Measurements from ENCODE around the gene YPEL5. TPM values are rescaled to one million over a fixed set of nuclear protein-coding genes. Genes with fewer than 3 reads are reported as not detected.

YPEL5 gene
- total RNA-seq, 1 donor from 2014 or later, result 83.5 TPM

DNA sequence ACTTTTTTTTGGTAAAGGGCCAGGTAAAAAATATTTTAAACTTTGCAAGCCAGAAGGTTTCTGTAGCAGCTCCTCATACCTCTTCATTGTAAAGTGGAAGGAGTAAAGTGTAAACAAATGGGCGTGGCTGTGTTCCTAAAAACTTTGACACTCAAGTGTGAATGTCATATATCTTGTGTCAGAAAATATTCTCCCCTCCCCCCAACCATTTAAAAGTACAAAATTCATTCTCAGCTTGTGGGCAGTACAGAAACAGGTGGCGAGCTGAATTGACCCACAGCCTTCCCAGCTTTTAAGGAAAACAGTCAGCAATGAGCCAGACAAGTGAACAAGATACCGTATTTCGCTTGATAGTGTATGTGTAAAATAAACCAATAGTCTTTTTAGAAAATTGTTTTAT lies 4.0 kb downstream of the YPEL5 start:
- H3K36me3 ChIP-seq, result peaks cover 0 to 5% of the 10 kb centered on the region in 2 donors
- H3K9me3 ChIP-seq, result no peaks in the 10 kb centered on the region
- peaks cover 66% of the 10 kb centered on the region for H3K4me1 ChIP-seq
- TF ChIP-seq, protein P1, sequence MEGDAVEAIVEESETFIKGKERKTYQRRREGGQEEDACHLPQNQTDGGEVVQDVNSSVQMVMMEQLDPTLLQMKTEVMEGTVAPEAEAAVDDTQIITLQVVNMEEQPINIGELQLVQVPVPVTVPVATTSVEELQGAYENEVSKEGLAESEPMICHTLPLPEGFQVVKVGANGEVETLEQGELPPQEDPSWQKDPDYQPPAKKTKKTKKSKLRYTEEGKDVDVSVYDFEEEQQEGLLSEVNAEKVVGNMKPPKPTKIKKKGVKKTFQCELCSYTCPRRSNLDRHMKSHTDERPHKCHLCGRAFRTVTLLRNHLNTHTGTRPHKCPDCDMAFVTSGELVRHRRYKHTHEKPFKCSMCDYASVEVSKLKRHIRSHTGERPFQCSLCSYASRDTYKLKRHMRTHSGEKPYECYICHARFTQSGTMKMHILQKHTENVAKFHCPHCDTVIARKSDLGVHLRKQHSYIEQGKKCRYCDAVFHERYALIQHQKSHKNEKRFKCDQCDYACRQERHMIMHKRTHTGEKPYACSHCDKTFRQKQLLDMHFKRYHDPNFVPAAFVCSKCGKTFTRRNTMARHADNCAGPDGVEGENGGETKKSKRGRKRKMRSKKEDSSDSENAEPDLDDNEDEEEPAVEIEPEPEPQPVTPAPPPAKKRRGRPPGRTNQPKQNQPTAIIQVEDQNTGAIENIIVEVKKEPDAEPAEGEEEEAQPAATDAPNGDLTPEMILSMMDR (IDR thresholded peaks at IDR 0.05), result no peak
- TF ChIP-seq POLR2AphosphoS5 (IDR thresholded peaks at IDR 0.05; ENCODE audit: insufficient read depth in 1 of 2, low read depth in 1 of 2), result no peak
- no peak for TF ChIP-seq POLR2A (IDR thresholded peaks at IDR 0.05)
- no peak overlapping the region for H3K4me3 ChIP-seq
- H3K27ac ChIP-seq, result no peak overlapping the region
- DNase-seq (ENCODE audit: extremely low spot score in 2 of 2), result no peak
- H3K27me3 ChIP-seq, result no peaks in the 10 kb centered on the region
- intact Hi-C loops (cut with DNase I), result no loop called here

DNA sequence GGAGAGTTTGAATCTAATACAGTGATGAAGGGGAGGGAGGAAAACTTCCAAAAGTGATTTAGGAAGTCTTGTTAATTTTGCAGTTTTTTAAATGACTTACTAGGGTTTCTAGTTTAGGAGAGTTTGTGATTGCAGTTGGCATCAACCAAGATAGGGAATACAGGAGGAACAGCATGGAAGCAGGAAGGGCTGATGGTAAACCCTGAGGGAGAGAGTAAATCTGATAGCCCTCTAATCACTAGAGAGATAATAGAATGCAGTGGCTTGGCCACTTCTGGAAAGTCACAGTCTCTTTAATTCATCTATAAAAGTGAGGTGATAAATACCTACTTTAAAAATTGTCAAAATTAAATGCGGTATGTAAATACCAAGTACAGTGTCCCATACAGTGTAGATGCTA lies 5.6 kb downstream of the YPEL5 start:
- no peak for TF ChIP-seq POLR2A (IDR thresholded peaks at IDR 0.05)
- Histone ChIP-seq H3K4me3 (no peak overlapping the region), H3K27ac (no peak overlapping the region), H3K9me3 (no peaks in the 10 kb centered on the region), H3K4me1 (peaks cover 66% of the 10 kb centered on the region), H3K27me3 (no peaks in the 10 kb centered on the region), H3K36me3 (peaks cover 0 to 19% of the 10 kb centered on the region in 2 donors)
- intact Hi-C loops (cut with DNase I), result no loop called here
- no peak for DNase-seq (ENCODE audit: extremely low spot score in 2 of 2)

DNA sequence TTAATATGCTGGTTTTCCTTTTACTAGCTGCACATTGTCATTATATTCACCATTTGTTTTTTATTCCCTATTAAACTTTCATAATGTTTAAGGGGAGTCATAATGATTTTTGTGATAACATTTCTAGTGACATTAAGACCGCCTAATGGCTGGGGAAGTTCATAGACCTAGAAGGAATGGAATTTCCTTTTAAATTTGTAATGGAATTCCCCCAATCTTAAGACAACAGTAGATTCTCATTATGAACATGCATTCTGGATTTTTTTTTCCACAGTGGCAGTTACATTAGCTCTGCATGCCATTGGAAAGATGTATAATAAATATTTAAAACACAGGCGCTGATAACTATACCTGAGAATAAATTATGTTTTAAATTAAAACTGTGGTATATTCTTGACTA lies 8.4 kb downstream of the YPEL5 start:
- Histone ChIP-seq H3K4me1 (peaks cover 42% of the 10 kb centered on the region), H3K36me3 (peaks cover 0 to 47% of the 10 kb centered on the region in 2 donors), H3K9me3 (no peaks in the 10 kb centered on the region), H3K4me3 (no peak overlapping the region), H3K27ac (no peak overlapping the region), H3K27me3 (no peaks in the 10 kb centered on the region)
- no peak for DNase-seq (ENCODE audit: extremely low spot score in 2 of 2)
- intact Hi-C loops (cut with DNase I), result no loop called here
- TF ChIP-seq POLR2AphosphoS5 (IDR thresholded peaks at IDR 0.05; ENCODE audit: insufficient read depth in 1 of 2, low read depth in 1 of 2) (no peak), POLR2A (IDR thresholded peaks at IDR 0.05) (no peak)
- TF ChIP-seq, protein P1 (IDR thresholded peaks at IDR 0.05), result no peak

DNA sequence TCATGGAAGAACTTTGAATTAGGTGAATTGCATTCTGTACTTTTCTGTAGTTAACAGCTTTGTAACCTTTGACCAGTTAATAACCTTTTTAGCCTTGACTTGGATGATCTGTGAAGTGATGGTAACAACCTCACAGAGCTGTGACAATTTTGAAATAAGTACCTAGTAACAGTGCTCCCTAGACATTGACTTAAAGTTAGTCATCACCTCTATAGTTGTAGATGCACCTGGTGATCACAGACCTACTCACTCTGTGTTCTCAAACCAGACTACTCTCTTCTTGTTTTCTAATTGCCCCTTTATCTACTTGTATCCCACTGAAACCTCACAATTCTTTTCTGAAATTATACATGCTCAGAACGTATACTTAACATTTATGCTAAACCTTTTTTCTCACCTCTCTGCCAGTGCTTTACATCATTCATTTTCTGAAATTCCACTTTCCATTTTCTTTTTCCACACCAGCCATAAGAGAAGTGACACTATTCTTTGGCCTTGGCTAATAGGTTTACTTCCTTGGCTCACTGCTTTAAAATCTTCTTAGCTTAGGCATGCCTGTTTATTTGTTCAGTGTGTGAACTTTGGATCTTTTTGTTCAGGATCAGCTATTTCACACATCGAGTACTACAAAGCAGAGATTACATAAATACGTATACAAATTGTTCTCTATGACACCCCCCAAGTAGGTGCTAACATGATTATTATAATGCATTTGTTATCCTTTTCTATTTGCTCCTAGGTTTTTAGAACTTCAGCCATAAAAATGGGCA lies 9.3 kb downstream of the YPEL5 start:
- H3K27me3 ChIP-seq, result no peaks in the 10 kb centered on the region
- H3K9me3 ChIP-seq, result no peaks in the 10 kb centered on the region
- H3K36me3 ChIP-seq, result peaks cover 0 to 49% of the 10 kb centered on the region in 2 donors
- intact Hi-C loops (cut with DNase I), result no loop called here
- H3K27ac ChIP-seq, result no peak overlapping the region
- no peak overlapping the region for H3K4me3 ChIP-seq
- no peak for DNase-seq (ENCODE audit: extremely low spot score in 2 of 2)
- H3K4me1 ChIP-seq, result peaks cover 34% of the 10 kb centered on the region
- TF ChIP-seq POLR2A (IDR thresholded peaks at IDR 0.05) (no peak), POLR2AphosphoS5 (IDR thresholded peaks at IDR 0.05; ENCODE audit: insufficient read depth in 1 of 2, low read depth in 1 of 2) (no peak)
- TF ChIP-seq, protein P1 (IDR thresholded peaks at IDR 0.05), result no peak

DNA sequence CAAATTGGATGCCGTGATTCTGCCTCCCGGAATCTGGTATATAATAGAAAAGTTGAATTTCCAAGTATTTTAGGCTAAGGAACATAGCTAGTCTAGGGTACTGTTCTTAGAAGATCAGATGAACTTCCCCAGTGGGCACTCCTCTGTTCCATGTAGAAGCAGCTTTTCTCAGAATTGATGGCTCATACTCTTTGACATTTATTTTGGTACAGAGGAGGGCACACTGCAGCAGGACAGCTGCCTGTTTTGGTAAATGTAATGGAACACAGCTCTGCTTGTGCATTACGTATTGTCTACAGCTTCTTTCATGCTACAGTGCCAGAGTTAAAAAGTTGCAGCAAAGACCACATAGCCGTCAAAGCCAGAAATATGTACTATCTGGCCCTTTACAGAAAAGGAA lies 10.8 kb downstream of the YPEL5 start:
- TF ChIP-seq POLR2AphosphoS5 (IDR thresholded peaks at IDR 0.05; ENCODE audit: insufficient read depth in 1 of 2, low read depth in 1 of 2) (no peak), POLR2A (IDR thresholded peaks at IDR 0.05) (no peak)
- TF ChIP-seq, protein P1 (IDR thresholded peaks at IDR 0.05), result no peak
- Histone ChIP-seq H3K27me3 (no peaks in the 10 kb centered on the region), H3K4me1 (peaks cover 31% of the 10 kb centered on the region), H3K4me3 (no peak overlapping the region), H3K27ac (no peak overlapping the region), H3K9me3 (no peaks in the 10 kb centered on the region), H3K36me3 (peaks cover 0 to 49% of the 10 kb centered on the region in 2 donors)
- DNase-seq (ENCODE audit: extremely low spot score in 2 of 2), result no peak
- intact Hi-C loops (cut with DNase I), result no loop called here

Measured in vagina (tissue), 2 donors.